CD4-positive, alpha-beta T cell (primary cell): ENCODE measurements around the gene NOL6. TPM values are rescaled to one million over a fixed set of nuclear protein-coding genes. Genes with fewer than 3 reads are reported as not detected.

ENCODE experiments used
- ATAC-seq: fragments of 200-7000 bp; cut with Tn5 transposase; one replicate; pipeline ENCODE4 v1.10.0; 2022; ENCODE audit warnings: mild to moderate bottlenecking; ENCODE audit not compliant: poor library complexity
- CTCF ChIA-PET: fragments of 350-600 bp; sonication (Branson Sonifier 250); formaldehyde crosslinking; loops from one replicate; lab custom pipeline; 2021; ENCODE audit warnings: antibody characterized with exemption, inconsistent platforms; lab: Charles Lee
- POLR2A ChIA-PET: fragments of 350-600 bp; sonication (Branson Sonifier 250); formaldehyde crosslinking; loops from one replicate; lab custom pipeline; 2021; ENCODE audit warnings: antibody characterized with exemption, inconsistent platforms; lab: Charles Lee
- DNase-seq, 14 experiments: peaks; one replicate each; pipeline ENCODE4 v3.0.0-alpha.2; 2013 to 2020; ENCODE audit warnings: mixed read lengths in 2 of 14
- H3K27ac ChIP-seq, 2 donors: one replicate each; pipeline versions ENCODE4 v1.5.1 to v1.7.0; 2013; ENCODE audit warnings: low read length in 2 of 2, low read depth in 1 of 2, mild to moderate bottlenecking in 1 of 2
- H3K27me3 ChIP-seq, 2 experiments: 1 replicate in 1 of 2; 2 replicates in 1 of 2; pipeline versions ENCODE4 v1.6.1 to v1.7.0; 2013; ENCODE audit warnings: low read length in 2 of 2, control low read depth in 1 of 2, mild to moderate bottlenecking in 1 of 2, moderate library complexity in 1 of 2; ENCODE audit not compliant: insufficient read depth in 2 of 2, control insufficient read depth in 1 of 2
- H3K36me3 ChIP-seq: one replicate; pipeline ENCODE4 v1.6.1; 2013; ENCODE audit warnings: low read length, control low read depth; ENCODE audit not compliant: insufficient read depth
- H3K4me1 ChIP-seq: one replicate; pipeline ENCODE4 v1.6.1; 2013; ENCODE audit warnings: low read length, control low read depth; ENCODE audit not compliant: insufficient read depth
- H3K4me3 ChIP-seq: one replicate; pipeline ENCODE4 v1.5.1; 2013; ENCODE audit warnings: mild to moderate bottlenecking, low read length, moderate library complexity
- H3K9me3 ChIP-seq, 2 experiments: 1 replicate in 1 of 2; 2 replicates in 1 of 2; pipeline versions ENCODE4 v1.6.1 to v1.7.0; 2013; ENCODE audit warnings: low read length in 2 of 2, mild to moderate bottlenecking in 2 of 2, control low read depth in 1 of 2, moderate library complexity in 1 of 2; ENCODE audit not compliant: control insufficient read depth in 1 of 2, insufficient read depth in 1 of 2
- H3K27ac Mint-ChIP-seq: one replicate; pipeline ENCODE4 v1.8.0; 2020; ENCODE audit warnings: mixed read lengths
- H3K27me3 Mint-ChIP-seq: one replicate; pipeline ENCODE4 v1.8.0; 2021; ENCODE audit warnings: mixed read lengths
- H3K36me3 Mint-ChIP-seq: one replicate; pipeline ENCODE4 v1.8.0; 2021; ENCODE audit warnings: low read depth, mixed read lengths
- H3K4me1 Mint-ChIP-seq: one replicate; pipeline ENCODE4 v1.8.0; 2021; ENCODE audit warnings: low read depth, mixed read lengths
- H3K4me3 Mint-ChIP-seq: one replicate; pipeline ENCODE4 v1.8.0; 2020; ENCODE audit warnings: mild to moderate bottlenecking, mixed read lengths
- H3K9me3 Mint-ChIP-seq: one replicate; pipeline ENCODE4 v1.8.0; 2020; ENCODE audit warnings: mixed read lengths
- CTCF ChIP-seq: fragments of 200-600 bp; IDR thresholded peaks from one replicate; pipeline ENCODE4 v1.8.0; 2022; ENCODE audit warnings: antibody characterized with exemption, mild to moderate bottlenecking
- intact Hi-C, 2 experiments: fragments of 100-400 bp; cut with DNase I in 1 of 2; cut with micrococcal nuclease in 1 of 2; formaldehyde crosslinking; loops; one replicate each; pipeline versions ENCODE4 v1.15.1 to v1.9.0; 2023 to 2025; cut with DNase I, micrococcal nuclease
- total RNA-seq, 174 experiments: library from RNA in 2 of 174; stranded (reverse) in 2 of 174; gene quantifications; one replicate each; pipeline ENCODE4 v1.2.3 and lab custom pipeline; 2021 to 2026

The NOL6 gene
- total RNA-seq, 2 experiments from 2014 or later: 30.5 to 30.6 TPM

GRCh38 chr9:33468797-33469621 lies 4.7 kb downstream of the NOL6 start:
- Histone ChIP-seq H3K4me3 (no peak overlapping the region), H3K27me3 (no peaks in the 10 kb centered on the region), H3K27ac (no peak overlapping the region), H3K4me1 (peaks cover 33% of the 10 kb centered on the region), H3K9me3 (no peaks in the 10 kb centered on the region), H3K36me3 (peaks cover 81% of the 10 kb centered on the region)
- H3K9me3 Mint-ChIP-seq: no peaks in the 10 kb centered on the region
- DNase-seq (peak in 1 of 14 experiments; percentile 27), ATAC-seq (no peak)
- peak overlapping the region; percentile 54 for H3K4me3 Mint-ChIP-seq
- no peak overlapping the region for H3K27ac Mint-ChIP-seq
- no peak for TF ChIP-seq CTCF
- H3K4me1 Mint-ChIP-seq: peaks cover 27% of the 10 kb centered on the region
- peaks cover 92% of the 10 kb centered on the region for H3K36me3 Mint-ChIP-seq
- intact Hi-C loops: loop anchor here in 1 of 2 experiments (5.0 kb wide), 1 partner anchor 182 kb away; no protein-coding TSS in a partner anchor
- ChIA-PET CTCF (interaction anchor here (3.7 kb wide), 1 partner anchor 95 kb away, joined by 37 read pairs; no protein-coding TSS in a partner anchor), POLR2A (interaction anchor here (0.8 kb wide), 1 partner anchor 54 kb away, joined by 3 read pairs; no protein-coding TSS in a partner anchor)
- H3K27me3 Mint-ChIP-seq: no peaks in the 10 kb centered on the region

- peaks cover 88% of the 10 kb centered on the region for H3K36me3 ChIP-seq
- H3K4me3 Mint-ChIP-seq: no peak overlapping the region
- H3K4me1 Mint-ChIP-seq: peaks cover 21% of the 10 kb centered on the region
- H3K4me3 ChIP-seq: no peak overlapping the region
- no peak for DNase-seq
- POLR2A ChIA-PET: interaction anchor here (0.8 kb wide), 1 partner anchor 53 kb away, joined by 3 read pairs; no protein-coding TSS in a partner anchor
- no peaks in the 10 kb centered on the region for H3K27me3 ChIP-seq
- H3K9me3 ChIP-seq: no peaks in the 10 kb centered on the region
- no peak overlapping the region for H3K27ac ChIP-seq
- H3K4me1 ChIP-seq: peaks cover 29% of the 10 kb centered on the region
- intact Hi-C loops: loop anchor here in 1 of 2 experiments (5.0 kb wide), 1 partner anchor 181 kb away; no protein-coding TSS in a partner anchor
- no peaks in the 10 kb centered on the region for H3K9me3 Mint-ChIP-seq
- peaks cover 93% of the 10 kb centered on the region for H3K36me3 Mint-ChIP-seq
- CTCF ChIA-PET: interaction anchor here (2.7 to 3.7 kb wide), 2 partner anchors 53 to 94 kb away, joined by 31 to 37 read pairs; no protein-coding TSS in a partner anchor
- H3K27me3 Mint-ChIP-seq: no peaks in the 10 kb centered on the region
- no peak overlapping the region for H3K27ac Mint-ChIP-seq
- ATAC-seq: no peak
- no peak for TF ChIP-seq CTCF
These were observed 5.5 kb downstream of the NOL6 start for GRCh38 chr9:33468215-33468730.

- CTCF ChIA-PET: interaction anchor here (1.8 to 3.7 kb wide), 5 partner anchors 14 to 93 kb away, joined by 10 to 37 read pairs (median 31); no protein-coding TSS in a partner anchor
These were observed 6.2 kb downstream of the NOL6 start for GRCh38 chr9:33467526-33467925.

More at GRCh38 chr9:33467526-33467925, 6.2 kb downstream of the NOL6 start:
- Mint-ChIP-seq H3K4me1 (peaks cover 15% of the 10 kb centered on the region), H3K4me3 (no peak overlapping the region), H3K27me3 (no peaks in the 10 kb centered on the region), H3K9me3 (no peaks in the 10 kb centered on the region), H3K27ac (no peak overlapping the region), H3K36me3 (peaks cover 96% of the 10 kb centered on the region)
- ATAC-seq (no peak), DNase-seq (peak in 1 of 14 experiments; percentile 12)
- Histone ChIP-seq H3K9me3 (no peaks in the 10 kb centered on the region), H3K27me3 (no peaks in the 10 kb centered on the region), H3K27ac (no peak overlapping the region), H3K36me3 (peaks cover 95% of the 10 kb centered on the region), H3K4me3 (no peak overlapping the region), H3K4me1 (peaks cover 22% of the 10 kb centered on the region)
- TF ChIP-seq CTCF: no peak
- POLR2A ChIA-PET: interaction anchor here (1.8 to 2.4 kb wide), 3 partner anchors 20 to 64 kb away, joined by 11 to 22 read pairs (median 18); partner anchors contain the start of gene AQP3
- intact Hi-C loops: loop anchor here (2.0 to 5.0 kb wide), 2 partner anchors 21 to 180 kb away; partner anchors contain the start of gene AQP3 (in 2 of the 2)
